ENCODE data around the gene COL20A1.

DNA sequence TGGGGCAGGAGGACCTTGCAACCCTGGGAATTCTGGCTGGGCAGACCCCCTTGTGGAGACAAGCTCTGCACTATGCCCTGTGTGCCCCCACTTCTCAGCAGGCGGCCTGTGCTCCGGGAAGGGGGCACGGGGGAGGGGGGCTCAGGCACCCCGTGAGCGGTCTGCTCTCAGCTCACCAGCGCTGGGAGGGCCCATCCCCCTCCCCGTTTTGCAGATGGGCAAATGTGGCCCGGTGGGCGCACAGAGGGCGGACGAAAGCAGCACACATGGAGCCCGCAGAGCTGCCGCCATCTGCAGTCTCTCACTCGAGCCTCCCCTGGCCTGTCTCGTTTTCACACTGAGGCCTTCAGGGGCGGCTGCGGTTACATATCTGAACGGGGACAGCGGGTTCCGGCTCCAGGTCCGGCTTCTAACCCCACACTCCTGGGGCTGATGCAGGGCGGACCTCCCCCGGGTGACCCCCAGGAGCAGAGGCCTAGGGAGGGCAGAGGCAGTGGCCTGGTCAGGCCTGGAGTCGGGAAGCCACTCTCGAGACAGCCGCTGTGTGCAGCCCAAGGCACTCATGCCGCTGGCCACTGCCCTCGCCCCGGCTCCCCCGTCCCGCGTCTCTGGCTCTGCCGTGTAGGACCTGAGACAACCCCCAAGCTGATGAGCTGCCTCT, 54.2 kb downstream of the COL20A1 start:
- TF ChIP-seq, protein P1, sequence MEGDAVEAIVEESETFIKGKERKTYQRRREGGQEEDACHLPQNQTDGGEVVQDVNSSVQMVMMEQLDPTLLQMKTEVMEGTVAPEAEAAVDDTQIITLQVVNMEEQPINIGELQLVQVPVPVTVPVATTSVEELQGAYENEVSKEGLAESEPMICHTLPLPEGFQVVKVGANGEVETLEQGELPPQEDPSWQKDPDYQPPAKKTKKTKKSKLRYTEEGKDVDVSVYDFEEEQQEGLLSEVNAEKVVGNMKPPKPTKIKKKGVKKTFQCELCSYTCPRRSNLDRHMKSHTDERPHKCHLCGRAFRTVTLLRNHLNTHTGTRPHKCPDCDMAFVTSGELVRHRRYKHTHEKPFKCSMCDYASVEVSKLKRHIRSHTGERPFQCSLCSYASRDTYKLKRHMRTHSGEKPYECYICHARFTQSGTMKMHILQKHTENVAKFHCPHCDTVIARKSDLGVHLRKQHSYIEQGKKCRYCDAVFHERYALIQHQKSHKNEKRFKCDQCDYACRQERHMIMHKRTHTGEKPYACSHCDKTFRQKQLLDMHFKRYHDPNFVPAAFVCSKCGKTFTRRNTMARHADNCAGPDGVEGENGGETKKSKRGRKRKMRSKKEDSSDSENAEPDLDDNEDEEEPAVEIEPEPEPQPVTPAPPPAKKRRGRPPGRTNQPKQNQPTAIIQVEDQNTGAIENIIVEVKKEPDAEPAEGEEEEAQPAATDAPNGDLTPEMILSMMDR (IDR thresholded peaks at IDR 0.05) = no peak
- TF ChIP-seq POLR2AphosphoS5 (IDR thresholded peaks at IDR 0.05) = no peak

Data from stomach (tissue), 4 donors.